HG03432 (cell line): Measurements from ENCODE around the gene AGBL3.
"Not testable (repeated sequence)": the region's sequence is repeated elsewhere in the genome, so short reads cannot be mapped to it uniquely, and the experiment has no call there.

Experiments used
- ATAC-seq: cut with Tn5 transposase; IDR thresholded peaks from one replicate; pipeline ENCODE4 v1.9.1; 2021; ENCODE audit warnings: mild to moderate bottlenecking, moderate library complexity; ENCODE audit not compliant: unreplicated experiment

The AGBL3 gene

GRCh38 chr7:135166338-135166990, 180.2 kb downstream of the AGBL3 start:
- ATAC-seq: no peak

- ATAC-seq: no peak
These were observed 181.1 kb downstream of the AGBL3 start for GRCh38 chr7:135167365-135167917.

GRCh38 chr7:135168001-135168400, 181.7 kb downstream of the AGBL3 start:
- no peak for ATAC-seq

GRCh38 chr7:135168489-135169140, 182.3 kb downstream of the AGBL3 start:
- ATAC-seq: no peak

- peak; percentile 39 for ATAC-seq
These were observed 183.0 kb downstream of the AGBL3 start for GRCh38 chr7:135169141-135169963.

GRCh38 chr7:135169964-135170273, 183.6 kb downstream of the AGBL3 start:
- no peak for ATAC-seq

GRCh38 chr7:135170274-135170997, 184.1 kb downstream of the AGBL3 start, which contains the start of gene CYREN:
Gene CYREN, minus strand, starts transcription at chr7:135170707. Its CDS starts 1,785 bp downstream, at chr7:135168922.
- peak; percentile 77 for ATAC-seq

- ATAC-seq: peak; percentile 39
These were observed 184.7 kb downstream of the AGBL3 start for GRCh38 chr7:135170998-135171481.

GRCh38 chr7:135171581-135172291, 185.4 kb downstream of the AGBL3 start:
- peak; percentile 11 for ATAC-seq

- ATAC-seq: not testable (repeated sequence)
These were observed 187.6 kb downstream of the AGBL3 start for GRCh38 chr7:135173916-135174315.

GRCh38 chr7:135174941-135175340, 188.6 kb downstream of the AGBL3 start:
- no peak for ATAC-seq

GRCh38 chr7:135175931-135176330, 189.6 kb downstream of the AGBL3 start:
- ATAC-seq: no peak

- ATAC-seq: no peak
These were observed 190.9 kb downstream of the AGBL3 start for GRCh38 chr7:135177028-135177696.

- ATAC-seq: no peak
These were observed 192.1 kb downstream of the AGBL3 start for GRCh38 chr7:135178364-135178763.

GRCh38 chr7:135179321-135179925, 193.1 kb downstream of the AGBL3 start:
- ATAC-seq: no peak

- no peak for ATAC-seq
These were observed 193.8 kb downstream of the AGBL3 start for GRCh38 chr7:135180122-135180521.

GRCh38 chr7:135181261-135181928, 195.1 kb downstream of the AGBL3 start:
- no peak for ATAC-seq

GRCh38 chr7:135181929-135182678, 195.8 kb downstream of the AGBL3 start:
- ATAC-seq: no peak
